GM18868 (cell line): ENCODE measurements around the gene CLDN12.
A peak's percentile ranks its signal among the peaks of the same experiment; 100 is the strongest.

Experiments
- ATAC-seq: cut with Tn5 transposase; IDR thresholded peaks from one replicate; pipeline ENCODE4 v1.9.1; 2021; ENCODE audit warnings: mild to moderate bottlenecking, moderate library complexity; ENCODE audit not compliant: unreplicated experiment

Gene CLDN12

DNA sequence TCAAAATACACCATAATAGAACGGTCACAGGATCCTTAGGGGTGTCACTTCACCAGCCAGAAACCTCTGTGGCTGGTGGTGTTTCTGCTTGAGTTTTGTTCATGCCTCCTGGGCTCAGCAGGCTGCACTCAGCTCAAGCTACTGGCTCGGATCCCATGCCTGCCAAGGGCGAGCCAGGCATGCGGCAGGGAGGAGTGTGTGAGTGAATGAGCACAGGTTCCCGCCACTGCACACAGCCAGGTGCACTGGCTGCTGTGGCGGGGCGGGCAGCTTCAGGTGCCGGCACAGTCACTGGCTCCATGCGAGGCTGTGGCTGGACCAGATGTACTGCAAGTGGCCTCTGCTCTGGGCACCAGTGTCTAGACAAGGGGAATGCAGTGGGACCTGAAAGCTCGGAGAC lies 29.5 kb downstream of the CLDN12 start:
- ATAC-seq, result no peak

DNA sequence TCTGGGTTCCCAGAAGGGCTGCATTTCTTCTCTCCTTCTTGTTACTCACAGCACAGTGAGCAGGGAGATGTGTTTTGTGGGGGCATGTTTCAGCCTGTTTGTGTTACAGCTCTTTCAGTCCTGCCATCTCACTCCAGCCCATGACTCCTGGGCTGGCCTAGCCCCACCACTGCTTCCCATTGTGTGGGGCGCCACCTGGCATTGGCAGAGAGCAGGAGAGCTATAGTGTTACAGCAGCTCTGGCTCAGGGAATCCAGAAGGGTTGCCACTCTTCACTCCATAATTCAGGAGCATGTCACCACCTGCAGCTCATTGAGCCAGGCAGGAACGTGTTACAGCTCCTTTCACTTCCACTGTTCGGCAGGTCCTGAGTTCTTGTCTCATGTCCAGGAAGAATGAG lies 30.0 kb downstream of the CLDN12 start:
- no peak for ATAC-seq

DNA sequence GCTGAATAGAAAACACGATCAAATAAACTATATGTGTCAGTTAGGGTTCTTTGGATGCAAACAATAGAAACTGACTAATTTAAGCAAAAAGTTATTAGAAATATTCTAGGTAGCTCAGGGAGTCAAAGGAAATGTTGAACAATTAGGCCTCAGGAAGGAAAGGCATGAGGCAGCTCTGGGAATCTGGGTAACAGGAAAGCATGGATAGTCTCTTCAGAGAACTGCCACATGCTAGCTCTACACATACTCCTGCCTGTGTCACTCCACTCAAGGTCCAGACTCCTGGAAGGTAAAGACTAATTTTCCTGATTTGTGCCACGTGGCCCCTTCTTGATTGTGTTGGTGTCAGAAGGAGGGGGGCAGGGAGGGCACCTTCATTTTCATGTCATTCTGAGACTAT lies 42.4 kb downstream of the CLDN12 start:
- no peak for ATAC-seq

DNA sequence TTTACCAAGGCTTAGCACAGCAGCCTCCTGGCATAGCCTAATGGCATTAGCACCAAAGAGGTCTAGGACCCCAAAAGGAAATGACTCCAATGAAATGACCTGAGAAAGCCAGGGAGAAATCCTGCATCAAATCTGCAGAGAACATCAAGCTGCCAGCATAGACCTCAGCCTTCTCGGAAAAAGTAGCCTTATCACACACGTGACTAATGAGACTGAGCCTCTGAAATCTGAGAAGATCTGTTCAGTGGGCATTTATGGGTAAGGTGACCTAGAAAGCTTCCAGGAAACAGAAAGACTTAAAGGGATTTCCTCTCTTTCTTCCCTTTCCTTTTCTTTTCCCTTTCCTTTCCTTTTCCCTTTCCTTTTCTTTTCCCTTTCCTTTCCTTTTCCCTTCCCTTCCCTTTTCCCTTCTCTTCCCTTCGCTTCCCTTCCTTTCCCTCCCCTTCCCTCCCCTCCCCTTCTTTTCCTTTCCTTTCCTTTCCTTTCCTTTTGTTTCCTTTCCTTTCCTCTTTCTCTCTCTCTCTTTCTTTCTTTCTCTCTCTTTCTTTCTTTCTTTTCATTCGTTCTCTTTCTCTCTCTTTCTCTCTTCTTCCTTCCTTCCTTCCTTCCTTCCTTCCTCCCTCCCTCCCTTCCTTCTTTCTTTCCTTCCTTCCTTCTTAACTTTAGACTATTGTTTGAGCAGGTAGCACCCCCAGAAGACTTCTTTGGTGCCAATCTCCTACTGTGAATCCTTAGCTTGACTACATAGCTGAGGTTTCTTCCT lies 43.1 kb downstream of the CLDN12 start:
- ATAC-seq, result no peak

DNA sequence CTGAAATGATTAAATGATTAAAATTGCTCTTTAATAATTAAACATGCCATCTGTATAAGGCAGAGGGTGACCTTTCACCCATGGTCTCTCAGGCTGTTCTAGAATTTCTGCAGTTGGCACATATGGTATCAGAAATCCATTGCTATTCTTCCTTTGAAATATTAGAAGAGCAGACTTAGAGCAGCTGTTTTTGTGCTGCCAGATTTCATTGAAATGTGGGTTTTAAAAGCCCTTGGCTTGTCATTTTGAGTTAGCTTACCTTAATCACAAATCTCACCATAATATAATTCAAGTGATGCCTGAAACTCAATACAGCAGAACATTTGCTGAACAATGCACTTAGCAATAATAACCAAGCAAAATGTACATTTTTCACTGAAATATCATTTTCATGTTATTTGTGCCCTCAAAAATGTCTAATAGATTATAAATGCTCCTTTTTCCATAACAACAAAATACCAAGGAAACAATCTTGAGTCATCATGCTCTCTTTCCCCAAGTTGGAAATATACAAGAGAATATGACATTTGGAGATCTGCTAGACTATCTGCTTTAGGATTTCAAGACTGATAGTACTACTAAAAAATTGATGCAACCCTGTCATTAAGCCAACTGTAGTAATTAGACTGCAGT lies 50.1 kb downstream of the CLDN12 start:
- ATAC-seq, result no peak

DNA sequence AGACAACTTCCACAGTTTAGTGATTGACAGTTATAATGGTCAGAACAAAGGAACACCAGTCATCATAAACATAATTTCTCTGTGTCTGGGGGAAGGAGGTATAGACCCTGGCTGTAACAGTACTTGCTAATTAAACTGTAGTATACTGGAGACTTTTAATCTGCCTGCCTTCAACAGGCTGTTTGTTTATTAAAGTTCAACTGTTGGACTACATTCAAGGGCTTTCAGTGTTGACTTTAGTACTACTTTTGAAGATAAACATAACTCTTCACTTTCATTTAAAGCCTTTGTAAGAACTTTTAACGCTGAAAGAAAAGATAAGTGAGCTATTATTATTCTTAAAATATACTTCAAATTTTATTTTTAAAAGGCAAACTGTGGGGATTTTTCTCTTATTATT lies 50.7 kb downstream of the CLDN12 start:
- ATAC-seq, result no peak

- peak; percentile 84 for ATAC-seq
Measured at GRCh38 chr7:90455163-90456030, 52.1 kb downstream of the CLDN12 start.

DNA sequence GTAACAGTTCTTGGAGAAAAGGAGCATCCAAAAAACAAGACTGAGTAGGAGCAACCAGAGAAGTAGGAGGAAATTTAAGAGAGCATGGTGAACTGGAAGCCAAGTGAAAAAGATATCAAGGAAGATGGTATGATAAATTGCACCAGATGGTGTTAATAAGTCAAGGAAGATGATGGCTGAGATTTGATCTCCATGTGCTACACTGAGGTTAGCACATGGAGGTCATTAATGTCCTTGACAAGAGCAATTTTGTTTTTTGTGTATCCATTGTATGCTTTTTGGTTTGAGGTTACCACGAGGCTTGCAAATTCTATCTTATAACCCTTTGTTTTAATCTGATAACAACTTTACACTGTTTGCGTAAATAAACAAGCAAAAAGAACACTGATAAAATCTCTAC lies 54.8 kb downstream of the CLDN12 start:
- ATAC-seq, result no peak

DNA sequence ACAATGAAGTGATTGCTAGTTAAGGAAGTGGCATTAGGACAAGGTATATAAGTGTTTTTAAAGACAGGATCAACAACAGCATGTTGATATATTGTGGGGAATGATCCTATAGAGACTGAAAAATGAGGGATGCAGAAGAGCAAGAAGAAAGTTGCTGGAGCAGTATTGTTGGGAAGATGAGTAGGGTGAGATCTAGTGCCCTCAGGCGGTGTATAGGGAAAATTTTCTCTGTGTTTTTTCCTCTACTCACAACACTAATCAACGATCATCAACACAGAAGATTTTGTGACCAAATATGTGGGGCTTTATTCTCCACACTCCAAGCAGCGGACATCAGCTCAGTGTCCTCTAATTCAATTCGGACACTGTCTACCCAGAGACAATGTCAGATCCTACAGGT lies 56.6 kb downstream of the CLDN12 start:
- no peak for ATAC-seq

- ATAC-seq, result no peak
Measured at GRCh38 chr7:90461219-90461618, 58.0 kb downstream of the CLDN12 start.

- ATAC-seq, result peak; percentile 47
Measured at GRCh38 chr7:90463151-90463628, 59.9 kb downstream of the CLDN12 start.
